ENCODE results near the gene PDE9A. TPM values are rescaled to one million over a fixed set of nuclear protein-coding genes. Genes with fewer than 3 reads are reported as not detected.

The PDE9A gene
- total RNA-seq, 1 experiment from 2014 or later, result 31.9 TPM

DNA sequence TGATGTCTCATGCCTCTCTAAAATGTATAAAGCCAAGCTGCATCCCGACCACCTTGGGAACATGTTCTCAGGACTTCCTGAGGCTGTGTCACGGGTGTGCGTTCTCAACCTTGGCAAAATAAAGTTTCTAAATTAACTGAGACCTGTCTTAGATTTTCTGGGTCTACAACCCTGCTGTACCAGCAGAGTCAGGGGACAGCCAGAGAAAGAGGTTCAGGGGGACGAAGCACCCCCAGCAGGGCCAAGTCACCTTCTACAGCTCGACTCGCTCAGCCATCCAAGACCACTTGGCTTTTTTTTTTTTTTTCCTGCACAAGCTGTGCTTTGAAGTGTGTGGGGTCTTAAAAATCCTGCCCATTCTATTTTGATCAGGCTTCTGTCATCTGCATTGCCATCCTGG is 28.5 kb upstream of the PDE9A start:
- WGBS (ENCODE audit: extremely low coverage, insufficient read length, low lambda C conversion rate), result no CpG with 5 or more reads among the region's 6 CpGs
- Histone ChIP-seq H3K9ac (ENCODE audit: extremely low read depth, insufficient read length, low read length) (no peak overlapping the region), H3K4me2 (ENCODE audit: insufficient read depth, insufficient read length, low read length) (no peak overlapping the region), H3K56ac (ENCODE audit: insufficient read length, low read depth, low read length) (no peak overlapping the region), H4K91ac (ENCODE audit: insufficient read length, low read depth, low read length) (no peak overlapping the region), H3K79me1 (ENCODE audit: insufficient read depth, low read depth, low read length, poor library complexity, severe bottlenecking) (no peaks in the 10 kb centered on the region), H3K9me3 (ENCODE audit: control insufficient read depth, low read depth, low read length) (no peaks in the 10 kb centered on the region), H3K27ac (ENCODE audit: insufficient read length, low read depth, low read length) (no peak overlapping the region), H4K20me1 (ENCODE audit: control insufficient read depth, insufficient read depth, insufficient read length) (no peaks in the 10 kb centered on the region), H3K14ac (ENCODE audit: insufficient read depth, low read length) (no peak overlapping the region), H2BK15ac (ENCODE audit: low read depth, low read length) (no peak overlapping the region), H2BK12ac (ENCODE audit: insufficient read length, low read depth, low read length) (no peak overlapping the region), H3K79me2 (ENCODE audit: insufficient read depth, low read length) (no peaks in the 10 kb centered on the region), H4K8ac (replicated peaks; ENCODE audit: insufficient read length, low read depth, low read length) (no peak overlapping the region), H2AFZ (ENCODE audit: low read length) (no peak overlapping the region), H2BK120ac (ENCODE audit: low read depth, low read length, poor library complexity, severe bottlenecking) (no peak overlapping the region), H2AK5ac (ENCODE audit: insufficient read length, low read length) (no peak overlapping the region), H2BK5ac (ENCODE audit: insufficient read length, low read length) (no peak overlapping the region), H3K23ac (ENCODE audit: insufficient read length, low read depth, low read length) (no peak overlapping the region), H3K18ac (ENCODE audit: insufficient read length, low read depth, low read length) (no peak overlapping the region), H3K23me2 (ENCODE audit: insufficient read length, low read depth, low read length, poor library complexity, severe bottlenecking) (peaks cover 5% of the 10 kb centered on the region), H2BK20ac (ENCODE audit: low read depth, low read length, poor library complexity, severe bottlenecking) (no peak overlapping the region), H3K27me3 (ENCODE audit: insufficient read depth, low read length) (no peaks in the 10 kb centered on the region), H3K4ac (ENCODE audit: low read depth, low read length) (no peak overlapping the region), H3K4me1 (ENCODE audit: insufficient read depth, low read length) (no peaks in the 10 kb centered on the region), H4K5ac (ENCODE audit: insufficient read length, low read depth, low read length) (no peak overlapping the region), H3T11ph (ENCODE audit: low read length) (no peak overlapping the region)
- no peak for DNase-seq
- no peak overlapping the region for H3K27ac Mint-ChIP-seq
- TF ChIP-seq, protein P1, sequence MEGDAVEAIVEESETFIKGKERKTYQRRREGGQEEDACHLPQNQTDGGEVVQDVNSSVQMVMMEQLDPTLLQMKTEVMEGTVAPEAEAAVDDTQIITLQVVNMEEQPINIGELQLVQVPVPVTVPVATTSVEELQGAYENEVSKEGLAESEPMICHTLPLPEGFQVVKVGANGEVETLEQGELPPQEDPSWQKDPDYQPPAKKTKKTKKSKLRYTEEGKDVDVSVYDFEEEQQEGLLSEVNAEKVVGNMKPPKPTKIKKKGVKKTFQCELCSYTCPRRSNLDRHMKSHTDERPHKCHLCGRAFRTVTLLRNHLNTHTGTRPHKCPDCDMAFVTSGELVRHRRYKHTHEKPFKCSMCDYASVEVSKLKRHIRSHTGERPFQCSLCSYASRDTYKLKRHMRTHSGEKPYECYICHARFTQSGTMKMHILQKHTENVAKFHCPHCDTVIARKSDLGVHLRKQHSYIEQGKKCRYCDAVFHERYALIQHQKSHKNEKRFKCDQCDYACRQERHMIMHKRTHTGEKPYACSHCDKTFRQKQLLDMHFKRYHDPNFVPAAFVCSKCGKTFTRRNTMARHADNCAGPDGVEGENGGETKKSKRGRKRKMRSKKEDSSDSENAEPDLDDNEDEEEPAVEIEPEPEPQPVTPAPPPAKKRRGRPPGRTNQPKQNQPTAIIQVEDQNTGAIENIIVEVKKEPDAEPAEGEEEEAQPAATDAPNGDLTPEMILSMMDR (conservative IDR thresholded peaks at IDR 0.05), result no peak
- peaks cover 29% of the 10 kb centered on the region for H3K27me3 Mint-ChIP-seq (ENCODE audit: low read depth)
- no peaks in the 10 kb centered on the region for H3K36me3 Mint-ChIP-seq (ENCODE audit: insufficient read depth in 1 of 3, low read depth in 3 of 3)
- H3K4me1 Mint-ChIP-seq, result peaks cover 15 to 18% of the 10 kb centered on the region in 2 experiments
- peaks cover 3% of the 10 kb centered on the region in 2 experiments; a peak in 2 of 5 replicates for H3K9me3 Mint-ChIP-seq
- no peak overlapping the region for H3K4me3 Mint-ChIP-seq
